Esophagus muscularis mucosa (tissue), 4 donors: ENCODE results near the gene DNLZ. TPM values are rescaled to one million over a fixed set of nuclear protein-coding genes. Genes with fewer than 3 reads are reported as not detected.

ENCODE experiments used
- DNase-seq: peaks from one replicate; pipeline ENCODE4 v3.0.0-alpha.2; 2017; ENCODE audit errors: extremely low spot score
- H3K27ac ChIP-seq, 4 donors: fragments of 200-600 bp; sonication (generic); replicated peaks in 1 of 4; 1 replicate in 3 of 4; 2 replicates in 1 of 4; pipeline ENCODE4 v1.5.1; 2016 to 2019; ENCODE audit warnings: mild to moderate bottlenecking in 1 of 4
- H3K27me3 ChIP-seq, 4 donors: fragments of 200-600 bp; sonication (generic); one replicate each; pipeline versions ENCODE4 v1.5.1 to v1.6.0; 2016 to 2019
- H3K36me3 ChIP-seq, 4 donors: fragments of 200-600 bp; sonication (generic); one replicate each; pipeline ENCODE4 v1.5.1; 2016 to 2019
- H3K4me1 ChIP-seq, 4 donors: fragments of 200-600 bp; sonication (generic); one replicate each; pipeline ENCODE4 v1.5.1; 2016 to 2019
- H3K4me3 ChIP-seq, 4 donors: fragments of 200-600 bp; sonication (generic); 1 replicate in 2 of 4; 2 replicates in 2 of 4; pipeline ENCODE4 v1.5.1; 2016 to 2019; ENCODE audit warnings: mild to moderate bottlenecking in 4 of 4, moderate library complexity in 1 of 4
- H3K9me3 ChIP-seq, 4 donors: fragments of 200-600 bp; sonication (generic); 1 replicate in 3 of 4; 2 replicates in 1 of 4; pipeline ENCODE4 v1.5.1; 2016 to 2019
- CTCF ChIP-seq, 3 experiments: fragments of 200-600 bp in 2 of 3; fragments of 450-650 bp in 1 of 3; sonication (generic) in 2 of 3; IDR thresholded peaks; one replicate each; pipeline ENCODE4 v1.5.1; 2017 to 2019; ENCODE audit warnings: antibody characterized with exemption in 3 of 3, mild to moderate bottlenecking in 2 of 3, moderate library complexity in 1 of 3
- EP300 ChIP-seq: sonication (generic); formaldehyde crosslinking; IDR thresholded peaks from one replicate; pipeline ENCODE4 v1.6.1; 2017; ENCODE audit warnings: antibody characterized with exemption
- POLR2A ChIP-seq: fragments of 450-650 bp; IDR thresholded peaks from one replicate; pipeline ENCODE4 v1.6.1; 2017; ENCODE audit warnings: antibody characterized with exemption, moderate library complexity, mild to moderate bottlenecking, low read depth
- POLR2AphosphoS5 ChIP-seq, 2 donors: sonication (generic); formaldehyde crosslinking; IDR thresholded peaks; one replicate each; pipeline ENCODE4 v1.6.1; 2017; ENCODE audit warnings: antibody characterized with exemption in 2 of 2
- WGBS: methylation state at CpG from one replicate; pipeline ENCODE4 v1.1.5; 2018; 5-methylcytosine and 5-hydroxymethylcytosine counted together
- intact Hi-C: fragments of 100-400 bp; cut with DNase I; formaldehyde crosslinking; loops from one replicate; pipeline ENCODE4 v1.15.1; 2023
- total RNA-seq, 4 donors: library from RNA; depleted of rRNA; stranded (reverse); fragments of >200 nt; gene quantifications; one replicate each; pipeline versions ENCODE4 v1.1.0 to v1.2.1, GENCODE V29; 2016

The DNLZ gene
- total RNA-seq, 4 donors from 2014 or later = 29.5 to 41.3 (median 35.8) TPM

DNA sequence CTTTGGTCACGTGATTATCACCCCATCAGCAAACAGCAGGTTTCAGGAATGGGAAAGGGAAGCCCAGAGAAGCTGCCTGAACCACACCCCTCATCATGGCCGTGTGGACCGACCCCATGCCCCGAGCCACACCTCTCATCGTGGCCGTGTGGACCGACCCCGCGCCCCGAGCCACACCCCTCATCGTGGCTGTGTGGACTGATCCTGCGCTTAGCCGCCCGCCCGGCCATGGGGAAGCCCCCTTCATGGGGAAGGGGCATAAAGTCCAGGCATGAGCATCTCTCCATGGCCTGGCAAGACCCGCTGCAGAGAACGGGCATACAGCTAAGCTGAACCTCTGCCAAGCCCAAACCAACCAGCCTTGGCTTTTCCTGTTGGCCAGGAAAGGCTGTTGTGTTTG lies 30.0 kb upstream of the DNLZ start:
- H3K36me3 ChIP-seq = peaks cover 50 to 98% (median 89%) of the 10 kb centered on the region in 4 donors
- WGBS = 78% methylated on average over 6 of the region's 17 CpGs
- H3K4me1 ChIP-seq = peaks cover 2 to 6% (median 5%) of the 10 kb centered on the region in 4 donors
- intact Hi-C loops = no loop called here
- no peaks in the 10 kb centered on the region for H3K27me3 ChIP-seq
- no peak overlapping the region for H3K4me3 ChIP-seq
- TF ChIP-seq POLR2A (no peak), CTCF (IDR thresholded peaks at IDR 0.05) (no peak), POLR2AphosphoS5 (IDR thresholded peaks at IDR 0.05) (no peak), EP300 (no peak)
- DNase-seq = no peak
- H3K9me3 ChIP-seq = no peaks in the 10 kb centered on the region
- H3K27ac ChIP-seq = no peak overlapping the region

DNA sequence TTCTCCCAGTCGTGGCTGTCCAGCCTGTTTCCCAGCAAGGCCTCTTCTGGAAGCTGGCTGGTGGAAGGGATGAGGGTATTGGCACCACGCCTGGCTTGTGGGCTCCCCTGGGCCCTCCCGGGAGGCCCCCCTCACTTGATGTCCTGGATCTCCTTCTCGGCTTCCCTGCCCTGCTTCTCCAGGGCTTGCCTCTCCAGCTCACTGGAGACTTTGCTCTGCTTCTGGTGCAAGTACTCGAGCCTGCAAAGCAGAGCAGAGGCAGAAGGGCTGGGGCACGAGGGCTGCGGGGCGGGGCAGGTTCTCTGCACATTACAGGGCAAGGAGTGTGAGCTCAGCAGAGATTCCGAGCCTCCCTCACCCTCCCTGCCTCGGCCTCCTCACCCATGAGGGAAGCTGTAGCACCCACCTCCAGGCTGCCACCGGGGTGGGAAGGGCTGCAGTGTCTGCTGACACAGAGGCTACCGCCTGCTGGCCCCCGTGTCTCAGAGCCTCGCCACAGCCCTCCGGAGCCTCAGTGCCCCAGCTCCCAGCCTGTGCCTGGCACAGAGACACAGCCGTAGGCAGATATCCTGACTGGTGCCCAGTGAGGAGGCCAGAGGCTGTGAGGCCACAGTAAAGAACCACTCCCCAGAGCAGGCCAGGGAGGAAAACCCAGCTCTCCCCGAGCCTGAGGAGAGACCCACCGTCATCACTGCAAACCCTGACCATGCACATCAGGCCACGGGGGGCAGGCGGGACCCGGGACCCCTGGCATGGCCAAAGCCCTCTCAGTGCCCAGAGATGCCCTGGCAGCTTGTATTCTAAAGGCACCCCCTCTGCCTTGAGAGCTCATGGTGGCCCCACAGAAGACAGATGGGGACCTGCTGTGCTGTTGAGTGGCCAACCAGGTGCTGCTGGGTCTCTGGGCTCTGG lies 29.2 kb upstream of the DNLZ start:
- WGBS = 84% methylated on average over 18 of the region's 21 CpGs
- Histone ChIP-seq H3K9me3 (no peaks in the 10 kb centered on the region), H3K27me3 (no peaks in the 10 kb centered on the region), H3K36me3 (peaks cover 55 to 99% (median 91%) of the 10 kb centered on the region in 4 donors), H3K27ac (no peak overlapping the region), H3K4me3 (no peak overlapping the region), H3K4me1 (no peaks in the 10 kb centered on the region)
- intact Hi-C loops = no loop called here
- DNase-seq = no peak
- TF ChIP-seq POLR2A (no peak), CTCF (IDR thresholded peaks at IDR 0.05) (no peak), POLR2AphosphoS5 (IDR thresholded peaks at IDR 0.05) (no peak), EP300 (no peak)

DNA sequence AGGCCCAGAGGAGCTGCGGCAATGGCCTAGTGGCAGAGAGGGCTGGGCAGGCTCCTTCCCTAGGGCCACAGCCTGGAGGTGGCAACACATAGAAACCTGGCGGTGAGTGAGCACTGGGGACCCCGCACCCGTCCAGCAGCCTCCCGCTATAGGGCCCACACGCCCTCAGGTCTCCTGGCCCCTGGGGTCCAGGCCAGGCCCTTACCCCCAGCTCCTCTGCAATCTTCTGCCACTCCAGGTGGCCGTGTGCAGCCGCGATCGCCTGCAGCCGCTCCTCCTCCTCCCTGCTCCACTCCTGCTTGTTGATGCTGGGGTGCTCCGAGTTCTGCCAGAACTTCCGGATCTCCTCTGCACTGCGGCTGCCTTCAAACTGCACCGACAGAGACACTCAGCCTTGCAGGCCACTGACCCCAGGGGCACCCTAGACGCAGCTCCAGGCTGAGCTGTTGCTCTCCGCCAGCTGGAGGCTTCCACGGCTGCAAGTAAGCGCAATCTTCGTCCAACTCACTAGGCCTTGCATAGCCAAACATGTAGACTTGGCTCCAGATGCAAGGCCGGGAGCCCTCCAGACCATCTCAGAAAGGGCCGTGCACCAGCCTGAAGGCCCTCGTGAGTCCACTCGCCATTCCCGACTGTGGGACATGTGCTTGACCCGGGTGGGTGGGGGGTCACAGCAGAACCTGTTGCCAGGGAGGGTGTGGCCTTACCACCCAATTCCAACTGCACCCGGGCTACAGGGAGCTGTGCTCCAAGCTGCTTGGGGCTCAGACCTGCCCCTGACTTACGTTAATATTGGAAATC lies 28.4 kb upstream of the DNLZ start:
- H3K4me3 ChIP-seq = no peak overlapping the region
- DNase-seq = no peak
- peaks cover 60 to 99% (median 91%) of the 10 kb centered on the region in 4 donors for H3K36me3 ChIP-seq
- TF ChIP-seq POLR2A (no peak), POLR2AphosphoS5 (IDR thresholded peaks at IDR 0.05) (no peak), CTCF (IDR thresholded peaks at IDR 0.05) (no peak), EP300 (no peak)
- H3K4me1 ChIP-seq = no peaks in the 10 kb centered on the region
- H3K27me3 ChIP-seq = no peaks in the 10 kb centered on the region
- no peak overlapping the region for H3K27ac ChIP-seq
- WGBS = 90% methylated on average over 17 of the region's 28 CpGs
- intact Hi-C loops = no loop called here
- no peaks in the 10 kb centered on the region for H3K9me3 ChIP-seq

GRCh38 chr9:136389396-136389795 lies 25.9 kb upstream of the DNLZ start:
- Histone ChIP-seq H3K27me3 (no peaks in the 10 kb centered on the region), H3K4me3 (no peak overlapping the region), H3K9me3 (no peaks in the 10 kb centered on the region), H3K4me1 (no peaks in the 10 kb centered on the region), H3K36me3 (peaks cover 47 to 98% (median 87%) of the 10 kb centered on the region in 4 donors), H3K27ac (no peak overlapping the region)
- DNase-seq = no peak
- TF ChIP-seq POLR2AphosphoS5 (IDR thresholded peaks at IDR 0.05) = no peak
- TF ChIP-seq EP300 = no peak
- no peak for TF ChIP-seq POLR2A
- TF ChIP-seq CTCF (IDR thresholded peaks at IDR 0.05) = no peak
- WGBS = 90% methylated on average over 12 of the region's 14 CpGs
- intact Hi-C loops = no loop called here
